Daoy (cell line): ENCODE measurements around the gene BIRC3. TPM values are rescaled to one million over a fixed set of nuclear protein-coding genes. Genes with fewer than 3 reads are reported as not detected.
"Not testable (repeated sequence)": the region's sequence is repeated elsewhere in the genome, so short reads cannot be mapped to it uniquely, and the experiment has no call there.

Experiments
- DNase-seq: peaks from one replicate; pipeline ENCODE4 v3.0.0-alpha.2; 2015; ENCODE audit warnings: low read depth
- total RNA-seq: library from RNA; depleted of rRNA; stranded (reverse); fragments of >200 nt; shearing (Covaris generic); gene quantifications from 2 replicates; pipeline ENCODE4 v1.2.3, GENCODE V29; 2014

BIRC3 gene
- total RNA-seq, 1 experiment from 2014 or later = 21.3 TPM

- DNase-seq = no peak
Observed at GRCh38 chr11:102323542-102324251, 6.4 kb downstream of the BIRC3 start.

GRCh38 chr11:102325088-102325487, 7.8 kb downstream of the BIRC3 start:
- no peak for DNase-seq

GRCh38 chr11:102328748-102329147, 11.5 kb downstream of the BIRC3 start:
- no peak for DNase-seq

- no peak for DNase-seq
Observed at GRCh38 chr11:102330231-102330630, 12.9 kb downstream of the BIRC3 start.

GRCh38 chr11:102331341-102331740, 14.1 kb downstream of the BIRC3 start:
- no peak for DNase-seq

GRCh38 chr11:102332611-102332994, 15.3 kb downstream of the BIRC3 start:
- DNase-seq = no peak

GRCh38 chr11:102338479-102339010, 21.3 kb downstream of the BIRC3 start:
- DNase-seq = no peak

- not testable (repeated sequence) for DNase-seq
Observed at GRCh38 chr11:102341311-102341710, 24.0 kb downstream of the BIRC3 start.

GRCh38 chr11:102341844-102342318, 24.6 kb downstream of the BIRC3 start:
- peak; percentile 84 for DNase-seq

GRCh38 chr11:102343809-102344208, 26.5 kb downstream of the BIRC3 start:
- no peak for DNase-seq

- peak; percentile 84 for DNase-seq
Observed at GRCh38 chr11:102345904-102346303, 28.6 kb downstream of the BIRC3 start.

GRCh38 chr11:102346456-102346747, 29.1 kb downstream of the BIRC3 start:
- DNase-seq = no peak

GRCh38 chr11:102346748-102347461, 29.6 kb downstream of the BIRC3 start, which contains the start of gene BIRC2:
Gene BIRC2 (plus strand): TSS chr11:102347214. CDS start chr11:102349855, 2,641 bp downstream.
- peak; percentile 96 for DNase-seq

GRCh38 chr11:102347462-102348370, 30.4 kb downstream of the BIRC3 start:
- peak; percentile 32 for DNase-seq

- DNase-seq = no peak
Observed at GRCh38 chr11:102357116-102357515, 39.8 kb downstream of the BIRC3 start.

- DNase-seq = no peak
Observed at GRCh38 chr11:102359372-102359771, 42.1 kb downstream of the BIRC3 start.

GRCh38 chr11:102360681-102361080, 43.4 kb downstream of the BIRC3 start:
- DNase-seq = no peak

GRCh38 chr11:102361086-102362031, 44.1 kb downstream of the BIRC3 start:
- no peak for DNase-seq

- no peak for DNase-seq
Observed at GRCh38 chr11:102364991-102365390, 47.7 kb downstream of the BIRC3 start.

GRCh38 chr11:102367364-102367763, 50.1 kb downstream of the BIRC3 start:
- no peak for DNase-seq

GRCh38 chr11:102368472-102368871, 51.2 kb downstream of the BIRC3 start:
- no peak for DNase-seq
